MCF 10A (cell line): ENCODE measurements around the gene CMYA5. TPM values are rescaled to one million over a fixed set of nuclear protein-coding genes. Genes with fewer than 3 reads are reported as not detected.
A peak's percentile ranks its signal among the peaks of the same experiment; 100 is the strongest.
"Not testable (repeated sequence)": the region's sequence is repeated elsewhere in the genome, so short reads cannot be mapped to it uniquely, and the experiment has no call there.

Experiments used
- BruUV-seq: library from RNA; stranded (reverse); fragments of 400-500 nt; replicated peaks from 2 replicates; lab custom pipeline; 2021; lab: Mats Ljungman, UMichigan
- CTCF ChIA-PET: fragments of 300-600 bp; sonication (Branson Sonifier 250); formaldehyde crosslinking; extraction: SDS; loops from one replicate; lab custom pipeline; 2021; ENCODE audit warnings: antibody characterized with exemption, inconsistent platforms; lab: Yijun Ruan, JAX
- POLR2A ChIA-PET: fragments of 300-600, 350-650 bp; sonication (Branson Sonifier 250); formaldehyde crosslinking; extraction: SDS; loops from one replicate; lab custom pipeline; 2020; ENCODE audit warnings: antibody characterized with exemption, inconsistent platforms; lab: Yijun Ruan, JAX
- DNase-seq: peaks from one replicate; pipeline ENCODE4 v3.0.0-alpha.2; 2018; ENCODE audit not compliant: unreplicated experiment
- H3K27ac Mint-ChIP-seq: one replicate; pipeline ENCODE4 v1.8.0; 2022; ENCODE audit warnings: mild to moderate bottlenecking, low read depth, mixed read lengths; ENCODE audit not compliant: unreplicated experiment
- H3K27me3 Mint-ChIP-seq: one replicate; pipeline ENCODE4 v1.8.0; 2022; ENCODE audit warnings: mixed read lengths; ENCODE audit not compliant: insufficient read depth, unreplicated experiment
- H3K36me3 Mint-ChIP-seq: one replicate; pipeline ENCODE4 v1.8.0; 2022; ENCODE audit warnings: mild to moderate bottlenecking, moderate library complexity, mixed read lengths; ENCODE audit not compliant: insufficient read depth, unreplicated experiment
- H3K4me1 Mint-ChIP-seq: one replicate; pipeline ENCODE4 v1.8.0; 2022; ENCODE audit warnings: mixed read lengths; ENCODE audit not compliant: insufficient read depth, unreplicated experiment
- H3K4me3 Mint-ChIP-seq: one replicate; pipeline ENCODE4 v1.8.0; 2022; ENCODE audit warnings: mild to moderate bottlenecking, moderate library complexity, mixed read lengths; ENCODE audit not compliant: unreplicated experiment
- H3K9me3 Mint-ChIP-seq: one replicate; pipeline ENCODE4 v1.8.0; 2022; ENCODE audit warnings: mixed read lengths; ENCODE audit not compliant: unreplicated experiment
- CTCF ChIP-seq: fragments of 200-600 bp; IDR thresholded peaks from one replicate; pipeline ENCODE4 v1.8.0; 2022; ENCODE audit warnings: antibody characterized with exemption, mild to moderate bottlenecking; ENCODE audit not compliant: unreplicated experiment
- intact Hi-C: fragments of 100-400 bp; cut with micrococcal nuclease; formaldehyde crosslinking; loops from 2 replicates; pipeline ENCODE4 v1.14.1; 2022
- total RNA-seq: library from RNA; stranded (reverse); gene quantifications from 2 replicates; pipeline ENCODE4 v1.2.3, GENCODE V29; 2022

The CMYA5 gene
- total RNA-seq, 1 experiment from 2014 or later: 0.61 TPM

GRCh38 chr5:79653843-79654242, 35.8 kb upstream of the CMYA5 start:
- intact Hi-C loops: no loop called here
- no peak for DNase-seq
- TF ChIP-seq CTCF: no peak
- Mint-ChIP-seq H3K27me3 (no peaks in the 10 kb centered on the region), H3K4me1 (no peaks in the 10 kb centered on the region), H3K36me3 (peaks cover 49% of the 10 kb centered on the region), H3K4me3 (no peak overlapping the region), H3K9me3 (no peaks in the 10 kb centered on the region), H3K27ac (no peak overlapping the region)
- POLR2A ChIA-PET: no interaction called here
- BruUV-seq: no TSS peak
- CTCF ChIA-PET: interaction anchor here (0.6 kb wide), 1 partner anchor 629 kb away, joined by 3 read pairs; no protein-coding TSS in a partner anchor

DNA sequence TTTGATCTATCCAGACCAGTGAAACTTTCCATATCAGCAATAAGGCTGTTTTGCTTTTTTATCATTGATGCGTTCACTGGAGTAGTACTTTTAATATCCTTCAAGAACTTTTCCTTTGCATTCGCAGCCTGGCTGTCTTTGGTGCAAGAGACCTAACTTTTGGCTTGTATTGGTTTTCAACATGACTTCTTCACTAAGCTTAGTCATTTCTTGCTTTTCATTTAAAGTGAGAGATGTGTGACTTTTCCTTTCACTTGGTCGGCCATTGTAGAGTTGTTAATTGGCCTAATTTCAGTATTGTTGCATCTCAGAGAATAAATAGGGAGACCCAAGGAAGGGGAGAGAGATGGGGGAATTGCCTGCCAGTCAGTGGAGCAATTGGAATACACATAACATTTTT, 26.4 kb upstream of the CMYA5 start:
- CTCF ChIA-PET: interaction anchor here (0.5 to 0.9 kb wide), 4 partner anchors 34 to 1548 kb away, joined by 3 to 4 read pairs (median 3); no protein-coding TSS in a partner anchor
- no peaks in the 10 kb centered on the region for H3K4me1 Mint-ChIP-seq
- no peak for TF ChIP-seq CTCF
- H3K36me3 Mint-ChIP-seq: peaks cover 38% of the 10 kb centered on the region
- no TSS peak for BruUV-seq
- H3K4me3 Mint-ChIP-seq: no peak overlapping the region
- DNase-seq: no peak
- H3K27ac Mint-ChIP-seq: no peak overlapping the region
- intact Hi-C loops: no loop called here
- H3K9me3 Mint-ChIP-seq: no peaks in the 10 kb centered on the region
- POLR2A ChIA-PET: no interaction called here
- no peaks in the 10 kb centered on the region for H3K27me3 Mint-ChIP-seq

DNA sequence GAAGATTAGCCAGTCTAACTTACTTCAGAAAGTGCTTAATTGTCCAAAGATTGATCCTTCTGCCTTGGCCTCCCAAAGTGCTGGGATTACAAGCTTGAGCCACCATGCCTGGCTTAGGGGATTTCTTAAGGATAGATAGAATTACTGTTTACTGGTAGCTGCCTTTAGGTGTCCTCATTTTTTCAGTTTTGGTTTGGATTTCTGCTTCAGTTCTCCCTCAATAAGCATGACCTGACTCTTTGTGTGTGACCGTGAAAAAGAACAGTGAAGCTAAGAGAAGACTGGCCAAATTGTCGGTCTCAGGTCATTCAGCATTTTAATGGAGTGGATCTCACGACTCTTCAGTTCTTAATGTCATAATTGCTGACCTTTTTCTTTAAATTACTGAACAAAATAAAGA, 22.9 kb upstream of the CMYA5 start:
- H3K4me1 Mint-ChIP-seq: no peaks in the 10 kb centered on the region
- POLR2A ChIA-PET: interaction anchor here (1.0 kb wide), 1 partner anchor 686 kb away, joined by 3 read pairs; no protein-coding TSS in a partner anchor
- peaks cover 43% of the 10 kb centered on the region for H3K36me3 Mint-ChIP-seq
- intact Hi-C loops: no loop called here
- BruUV-seq: no TSS peak
- H3K27ac Mint-ChIP-seq: no peak overlapping the region
- no peaks in the 10 kb centered on the region for H3K27me3 Mint-ChIP-seq
- H3K4me3 Mint-ChIP-seq: no peak overlapping the region
- no peaks in the 10 kb centered on the region for H3K9me3 Mint-ChIP-seq
- CTCF ChIA-PET: interaction anchor here (1.2 kb wide), 1 partner anchor 103 kb away, joined by 3 read pairs; no protein-coding TSS in a partner anchor
- no peak for DNase-seq
- no peak for TF ChIP-seq CTCF

GRCh38 chr5:79672392-79672791, 17.2 kb upstream of the CMYA5 start:
- ChIA-PET POLR2A (no interaction called here), CTCF (interaction anchor here (0.6 kb wide), 1 partner anchor 565 kb away, joined by 3 read pairs; no protein-coding TSS in a partner anchor)
- Mint-ChIP-seq H3K36me3 (peaks cover 50% of the 10 kb centered on the region), H3K4me3 (no peak overlapping the region), H3K27ac (no peak overlapping the region), H3K27me3 (no peaks in the 10 kb centered on the region), H3K9me3 (no peaks in the 10 kb centered on the region), H3K4me1 (peaks cover 16% of the 10 kb centered on the region)
- intact Hi-C loops: no loop called here
- BruUV-seq: no TSS peak
- DNase-seq: no peak
- TF ChIP-seq CTCF: no peak

GRCh38 chr5:79676354-79676753, 13.3 kb upstream of the CMYA5 start:
- H3K27me3 Mint-ChIP-seq, H3K27ac Mint-ChIP-seq: not testable (repeated sequence)

DNA sequence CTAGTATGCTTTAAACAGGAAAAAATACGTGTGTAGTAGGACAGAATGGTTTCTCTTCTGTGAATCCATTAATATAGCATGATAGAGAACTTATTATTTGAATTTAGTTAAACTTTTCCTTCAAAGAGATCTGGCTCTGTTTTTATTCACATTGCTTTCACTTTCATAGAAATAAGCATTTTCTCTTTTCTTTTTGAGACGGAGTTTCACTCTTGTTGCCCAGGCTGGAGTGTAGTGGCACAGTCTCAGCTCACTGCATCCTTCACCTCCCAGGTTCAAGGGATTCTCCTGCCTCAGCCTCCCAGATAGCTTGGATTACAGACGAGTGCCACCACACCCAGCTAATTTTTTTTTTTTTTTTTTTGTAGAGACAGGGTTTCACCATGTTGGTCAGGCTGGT, 7.5 kb upstream of the CMYA5 start:
- H3K4me3 Mint-ChIP-seq, H3K9me3 Mint-ChIP-seq, H3K4me1 Mint-ChIP-seq, H3K27me3 Mint-ChIP-seq, H3K27ac Mint-ChIP-seq, DNase-seq, CTCF ChIA-PET, BruUV-seq, intact Hi-C loops: not testable (repeated sequence)
- peaks cover 69% of the 10 kb centered on the region for H3K36me3 Mint-ChIP-seq
- POLR2A ChIA-PET: interaction anchor here (1.0 kb wide), 1 partner anchor 11 kb away, joined by 3 read pairs; no protein-coding TSS in a partner anchor

More at GRCh38 chr5:79676354-79676753, 13.3 kb upstream of the CMYA5 start:
- H3K9me3 Mint-ChIP-seq, BruUV-seq, H3K4me3 Mint-ChIP-seq, intact Hi-C loops, CTCF ChIA-PET: not testable (repeated sequence)
- H3K36me3 Mint-ChIP-seq: peaks cover 37% of the 10 kb centered on the region
- DNase-seq: peak; percentile 54
- POLR2A ChIA-PET: interaction anchor here (0.7 to 1.3 kb wide), 2 partner anchors 12 to 1029 kb away, joined by 3 to 5 read pairs; no protein-coding TSS in a partner anchor
- H3K4me1 Mint-ChIP-seq: peaks cover 16% of the 10 kb centered on the region
